ENCODE measurements around the gene PCDHGA4.
"Not testable (repeated sequence)": the region's sequence is repeated elsewhere in the genome, so short reads cannot be mapped to it uniquely, and the experiment has no call there.

PCDHGA4 gene

GRCh38 chr5:141387557-141388311 is 32.9 kb downstream of the PCDHGA4 start, which contains the start of gene PCDHGB4:
TSS of gene PCDHGB4 (plus strand) at chr5:141387698. CDS start at chr5:141387885, 187 bp downstream.
- H3K36me3 ChIP-seq (ENCODE audit: control insufficient read depth, insufficient read depth, low read length); H3K4me1 ChIP-seq (ENCODE audit: control insufficient read depth, insufficient read depth, low read length, poor library complexity, severe bottlenecking); H3K27ac ChIP-seq (ENCODE audit: low read depth, low read length, severe bottlenecking): not testable (repeated sequence)
- 64 to 74% methylated on average over 12 to 15 of the region's 40 CpGs for WGBS, 2 experiments (ENCODE audit: insufficient coverage in 2 of 2)
- Histone ChIP-seq H3K4me3 (ENCODE audit: extremely low read depth, insufficient read depth, low read length, poor library complexity, severe bottlenecking) (peak within 1 kb of the TSS; percentile 18), H3K9me3 (ENCODE audit: control insufficient read depth, low read length) (peaks cover 49% of the 10 kb centered on the region)

- Histone ChIP-seq H3K9me3 (ENCODE audit: control insufficient read depth, low read length) (peaks cover 50% of the 10 kb centered on the region), H3K4me1 (ENCODE audit: control insufficient read depth, insufficient read depth, low read length, poor library complexity, severe bottlenecking) (no peaks in the 10 kb centered on the region), H3K36me3 (ENCODE audit: control insufficient read depth, insufficient read depth, low read length) (peaks cover 14% of the 10 kb centered on the region), H3K4me3 (ENCODE audit: extremely low read depth, insufficient read depth, low read length, poor library complexity, severe bottlenecking) (no peak overlapping the region), H3K27ac (ENCODE audit: low read depth, low read length, severe bottlenecking) (no peak overlapping the region)
- 94 to 98% methylated on average over 4 to 6 of the region's 10 CpGs for WGBS, 2 experiments (ENCODE audit: insufficient coverage in 2 of 2)
Observed at GRCh38 chr5:141388661-141389060, 33.8 kb downstream of the PCDHGA4 start.

GRCh38 chr5:141389153-141390042 is 34.6 kb downstream of the PCDHGA4 start:
- Histone ChIP-seq H3K4me3 (ENCODE audit: extremely low read depth, insufficient read depth, low read length, poor library complexity, severe bottlenecking) (no peak overlapping the region), H3K9me3 (ENCODE audit: control insufficient read depth, low read length) (peaks cover 56% of the 10 kb centered on the region), H3K27ac (ENCODE audit: low read depth, low read length, severe bottlenecking) (no peak overlapping the region), H3K36me3 (ENCODE audit: control insufficient read depth, insufficient read depth, low read length) (peaks cover 15% of the 10 kb centered on the region), H3K4me1 (ENCODE audit: control insufficient read depth, insufficient read depth, low read length, poor library complexity, severe bottlenecking) (no peaks in the 10 kb centered on the region)
- WGBS, 2 experiments (ENCODE audit: insufficient coverage in 2 of 2), result 95 to 97% methylated on average over 70 to 77 of the region's 77 CpGs

GRCh38 chr5:141392429-141393198 is 37.8 kb downstream of the PCDHGA4 start, which contains the start of gene PCDHGA8:
TSS of gene PCDHGA8 (plus strand) at chr5:141392633. CDS start at chr5:141392814, 181 bp downstream.
- H3K27ac ChIP-seq (ENCODE audit: low read depth, low read length, severe bottlenecking), result no peak within 1 kb of the TSS
- H3K36me3 ChIP-seq (ENCODE audit: control insufficient read depth, insufficient read depth, low read length), result peaks cover 15% of the 10 kb centered on the region
- H3K4me3 ChIP-seq (ENCODE audit: extremely low read depth, insufficient read depth, low read length, poor library complexity, severe bottlenecking), result no peak within 1 kb of the TSS
- peaks cover 63% of the 10 kb centered on the region for H3K9me3 ChIP-seq (ENCODE audit: control insufficient read depth, low read length)
- 92 to 96% methylated on average over 31 to 37 of the region's 38 CpGs for WGBS, 2 experiments (ENCODE audit: insufficient coverage in 2 of 2)
- no peaks in the 10 kb centered on the region for H3K4me1 ChIP-seq (ENCODE audit: control insufficient read depth, insufficient read depth, low read length, poor library complexity, severe bottlenecking)

GRCh38 chr5:141393267-141393666 is 38.4 kb downstream of the PCDHGA4 start:
- no peak overlapping the region for H3K27ac ChIP-seq (ENCODE audit: low read depth, low read length, severe bottlenecking)
- H3K4me3 ChIP-seq (ENCODE audit: extremely low read depth, insufficient read depth, low read length, poor library complexity, severe bottlenecking), result no peak overlapping the region
- peaks cover 63% of the 10 kb centered on the region for H3K9me3 ChIP-seq (ENCODE audit: control insufficient read depth, low read length)
- H3K36me3 ChIP-seq (ENCODE audit: control insufficient read depth, insufficient read depth, low read length), result peaks cover 15% of the 10 kb centered on the region
- H3K4me1 ChIP-seq (ENCODE audit: control insufficient read depth, insufficient read depth, low read length, poor library complexity, severe bottlenecking), result no peaks in the 10 kb centered on the region
- 95% methylated on average over 19 to 20 of the region's 21 CpGs for WGBS, 2 experiments (ENCODE audit: insufficient coverage in 2 of 2)

GRCh38 chr5:141394401-141395187 is 39.8 kb downstream of the PCDHGA4 start:
- H3K27ac ChIP-seq (ENCODE audit: low read depth, low read length, severe bottlenecking); H3K4me3 ChIP-seq (ENCODE audit: extremely low read depth, insufficient read depth, low read length, poor library complexity, severe bottlenecking); H3K4me1 ChIP-seq (ENCODE audit: control insufficient read depth, insufficient read depth, low read length, poor library complexity, severe bottlenecking): not testable (repeated sequence)
- 93 to 96% methylated on average over 18 to 35 of the region's 53 CpGs for WGBS, 2 experiments (ENCODE audit: insufficient coverage in 2 of 2)
- peaks cover 63% of the 10 kb centered on the region for H3K9me3 ChIP-seq (ENCODE audit: control insufficient read depth, low read length)
- H3K36me3 ChIP-seq (ENCODE audit: control insufficient read depth, insufficient read depth, low read length), result peaks cover 15% of the 10 kb centered on the region

GRCh38 chr5:141397756-141398551 is 43.1 kb downstream of the PCDHGA4 start, which contains the start of gene PCDHGB5:
TSS of gene PCDHGB5 (plus strand) at chr5:141397947. CDS start at chr5:141398128, 181 bp downstream.
- not testable (repeated sequence) for H3K27ac ChIP-seq (ENCODE audit: low read depth, low read length, severe bottlenecking); H3K4me3 ChIP-seq (ENCODE audit: extremely low read depth, insufficient read depth, low read length, poor library complexity, severe bottlenecking); H3K4me1 ChIP-seq (ENCODE audit: control insufficient read depth, insufficient read depth, low read length, poor library complexity, severe bottlenecking)
- 85 to 92% methylated on average over 14 of the region's 43 CpGs for WGBS, 2 experiments (ENCODE audit: insufficient coverage in 2 of 2)
- H3K9me3 ChIP-seq (ENCODE audit: control insufficient read depth, low read length), result peaks cover 48% of the 10 kb centered on the region
- peaks cover 12% of the 10 kb centered on the region for H3K36me3 ChIP-seq (ENCODE audit: control insufficient read depth, insufficient read depth, low read length)

GRCh38 chr5:141398608-141399007 is 43.8 kb downstream of the PCDHGA4 start:
- 91 to 96% methylated on average over 14 of the region's 15 CpGs for WGBS, 2 experiments (ENCODE audit: insufficient coverage in 2 of 2)
- H3K36me3 ChIP-seq (ENCODE audit: control insufficient read depth, insufficient read depth, low read length), result peaks cover 6% of the 10 kb centered on the region
- H3K9me3 ChIP-seq (ENCODE audit: control insufficient read depth, low read length), result peaks cover 47% of the 10 kb centered on the region
- no peaks in the 10 kb centered on the region for H3K4me1 ChIP-seq (ENCODE audit: control insufficient read depth, insufficient read depth, low read length, poor library complexity, severe bottlenecking)
- H3K4me3 ChIP-seq (ENCODE audit: extremely low read depth, insufficient read depth, low read length, poor library complexity, severe bottlenecking), result no peak overlapping the region
- H3K27ac ChIP-seq (ENCODE audit: low read depth, low read length, severe bottlenecking), result no peak overlapping the region

GRCh38 chr5:141399555-141400258 is 44.9 kb downstream of the PCDHGA4 start:
- H3K27ac ChIP-seq (ENCODE audit: low read depth, low read length, severe bottlenecking), result no peak overlapping the region
- peaks cover 40% of the 10 kb centered on the region for H3K9me3 ChIP-seq (ENCODE audit: control insufficient read depth, low read length)

More at GRCh38 chr5:141399555-141400258, 44.9 kb downstream of the PCDHGA4 start:
- no peaks in the 10 kb centered on the region for H3K4me1 ChIP-seq (ENCODE audit: control insufficient read depth, insufficient read depth, low read length, poor library complexity, severe bottlenecking)
- 96 to 97% methylated on average over 57 to 61 of the region's 61 CpGs for WGBS, 2 experiments (ENCODE audit: insufficient coverage in 2 of 2)
- H3K36me3 ChIP-seq (ENCODE audit: control insufficient read depth, insufficient read depth, low read length), result peaks cover 5% of the 10 kb centered on the region
- no peak overlapping the region for H3K4me3 ChIP-seq (ENCODE audit: extremely low read depth, insufficient read depth, low read length, poor library complexity, severe bottlenecking)

Measured in mesodermal cell (in vitro differentiated cells).